Femur (tissue), 1 donor: Measurements from ENCODE around the gene ELMO1.
A peak's percentile ranks its signal among the peaks of the same experiment; 100 is the strongest.

Experiments used
- DNase-seq: peaks from one replicate; pipeline ENCODE4 v3.0.0-alpha.2; 2017

The ELMO1 gene

DNA sequence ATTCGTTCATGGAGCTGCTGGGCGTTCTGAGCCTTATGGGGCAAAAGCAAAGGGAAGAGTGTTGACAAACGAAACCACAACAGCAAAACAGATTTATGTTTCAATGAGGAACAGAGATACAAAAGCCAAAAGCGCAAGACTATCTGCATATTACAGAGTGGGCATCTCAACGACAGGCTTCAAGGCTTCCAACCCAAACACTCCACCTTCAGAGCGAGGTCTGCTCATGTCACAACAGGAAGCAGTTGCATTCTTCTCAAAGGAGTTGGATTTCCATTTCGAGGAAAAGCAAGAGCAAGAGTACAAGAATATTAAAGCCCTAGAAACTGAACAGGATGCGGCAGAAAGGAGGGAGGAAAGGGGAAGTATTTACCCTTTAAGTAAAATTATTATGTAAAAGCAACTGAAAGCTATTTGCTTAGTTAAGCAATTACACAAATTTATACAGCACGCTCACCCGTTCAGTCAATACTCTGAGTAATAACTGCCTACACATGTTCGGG lies 189.3 kb downstream of the ELMO1 start:
- DNase-seq = no peak

DNA sequence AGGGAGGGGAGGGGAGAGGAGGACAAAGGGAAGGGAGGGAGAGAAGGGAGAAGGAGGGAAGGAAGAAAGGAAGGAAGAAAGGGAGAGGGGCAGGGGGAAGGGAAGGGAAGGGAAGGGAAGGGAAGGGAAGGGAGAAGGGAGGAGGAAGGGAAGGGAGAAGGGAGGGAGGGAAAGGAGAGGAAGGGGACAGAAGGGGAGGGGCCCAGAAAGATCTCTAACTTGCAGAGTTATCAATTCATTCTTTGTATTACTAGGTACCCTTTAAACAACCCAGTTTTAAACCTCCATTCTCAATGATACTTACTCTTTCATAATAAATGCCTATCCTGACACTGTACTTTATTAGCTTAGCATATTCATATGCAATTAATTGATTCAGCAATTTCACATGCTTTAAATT lies 192.0 kb downstream of the ELMO1 start:
- no peak for DNase-seq

DNA sequence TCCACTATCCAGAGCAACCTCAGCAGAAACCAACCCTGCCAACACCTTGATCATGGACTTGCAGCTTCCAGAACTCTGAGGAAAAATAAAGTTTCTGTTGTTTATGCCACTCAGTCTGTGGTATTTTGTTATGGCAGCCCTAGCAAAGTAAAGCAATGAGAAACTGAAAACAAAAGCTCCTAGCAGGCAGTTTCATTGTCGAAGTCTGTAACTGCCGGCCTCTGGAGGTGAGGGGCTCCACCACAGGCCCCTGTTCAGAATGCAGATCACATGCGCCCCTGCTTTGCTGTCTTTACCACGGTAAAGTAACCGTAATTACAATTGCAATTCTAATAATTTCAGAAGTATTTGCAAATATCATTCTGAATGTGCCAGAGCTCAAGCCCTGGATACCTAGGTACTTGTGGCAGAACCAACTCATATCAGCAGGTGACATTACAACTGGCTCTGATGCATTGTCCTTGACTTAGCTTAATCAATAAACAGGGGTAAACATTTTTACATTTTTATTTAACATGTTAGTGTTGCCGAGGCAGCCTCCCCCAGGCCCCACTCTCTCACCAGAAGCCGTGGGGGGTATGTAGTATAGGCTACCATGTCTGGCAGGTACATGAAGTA lies 193.2 kb downstream of the ELMO1 start:
- DNase-seq = no peak

DNA sequence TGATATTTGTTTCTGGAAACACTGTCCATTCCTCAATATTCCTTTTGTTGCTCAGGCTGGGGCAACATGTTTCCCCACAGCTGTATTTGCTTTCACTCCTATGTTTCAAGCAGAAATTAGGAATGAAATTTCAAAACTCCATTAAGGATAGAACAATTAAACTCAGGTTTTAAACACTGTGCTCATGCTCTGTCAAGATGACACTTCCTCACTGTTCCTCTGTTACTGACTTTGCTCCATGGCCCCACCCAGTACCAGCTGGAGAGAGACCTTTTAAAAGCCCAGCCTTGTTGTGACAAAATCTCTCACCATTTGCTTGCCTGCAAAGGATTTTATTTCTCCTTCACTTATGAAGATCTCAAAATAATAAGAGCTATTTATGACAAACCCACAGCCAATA lies 197.4 kb downstream of the ELMO1 start:
- DNase-seq = no peak

DNA sequence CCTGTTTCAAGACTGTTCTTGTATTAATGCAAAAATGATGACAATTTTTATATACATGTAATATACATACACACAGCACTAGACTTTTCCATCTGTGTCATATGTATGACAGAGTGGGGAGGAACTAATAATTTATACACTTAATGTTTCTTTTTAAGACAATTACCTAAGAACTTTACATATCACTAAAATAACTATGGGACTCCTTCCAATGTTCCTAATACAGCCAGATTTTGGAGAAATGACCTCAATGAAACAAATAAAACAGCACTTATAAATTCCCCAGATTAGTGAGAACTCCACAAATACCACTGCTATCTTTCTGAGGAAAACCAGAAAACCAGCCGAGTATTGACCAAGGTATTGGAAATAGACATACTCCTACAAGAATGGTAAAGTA lies 199.4 kb downstream of the ELMO1 start:
- no peak for DNase-seq

DNA sequence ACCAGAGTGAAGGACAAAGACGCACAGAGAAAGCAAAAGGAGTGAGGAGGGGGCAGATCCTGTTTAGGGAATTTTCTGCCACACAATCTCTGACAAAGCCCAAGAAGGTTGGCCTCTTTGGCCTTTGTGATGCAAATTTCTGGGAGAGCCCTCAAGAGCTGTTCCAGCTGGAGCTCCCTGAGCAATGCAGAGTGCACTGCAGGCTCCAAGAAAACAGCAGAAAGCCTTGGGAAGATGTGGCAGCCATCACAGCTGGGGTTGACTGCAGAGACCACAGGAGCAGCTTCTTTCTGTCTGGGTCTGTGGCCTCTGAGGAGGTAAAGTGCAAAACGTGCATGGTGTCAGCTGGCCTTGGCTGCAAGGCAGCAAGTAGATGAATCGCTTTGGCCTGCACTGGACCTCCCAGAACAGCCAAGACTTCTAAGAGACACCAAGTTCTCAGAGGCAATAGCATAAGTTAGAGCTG lies 200.2 kb downstream of the ELMO1 start:
- peak; percentile 51 for DNase-seq

DNA sequence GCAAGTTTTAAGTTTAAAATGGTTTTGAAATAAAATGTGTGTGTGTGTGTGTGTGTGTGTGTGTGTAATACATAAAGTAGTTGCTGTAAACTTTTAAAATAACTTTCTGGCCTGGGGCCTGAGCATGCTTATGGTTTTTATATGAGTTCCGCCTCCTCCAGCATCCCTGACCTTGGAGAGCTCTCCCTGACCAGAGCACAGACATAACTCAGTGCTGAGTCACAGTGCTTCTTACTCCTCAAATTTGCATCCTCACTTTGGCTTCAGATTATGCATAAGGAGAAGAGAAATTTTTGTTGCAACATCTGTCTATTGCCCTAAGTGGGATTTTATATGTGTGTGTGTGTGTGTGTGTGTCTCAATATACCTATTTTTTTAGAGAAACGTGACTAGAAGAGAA lies 200.8 kb downstream of the ELMO1 start:
- DNase-seq = peak; percentile 75

DNA sequence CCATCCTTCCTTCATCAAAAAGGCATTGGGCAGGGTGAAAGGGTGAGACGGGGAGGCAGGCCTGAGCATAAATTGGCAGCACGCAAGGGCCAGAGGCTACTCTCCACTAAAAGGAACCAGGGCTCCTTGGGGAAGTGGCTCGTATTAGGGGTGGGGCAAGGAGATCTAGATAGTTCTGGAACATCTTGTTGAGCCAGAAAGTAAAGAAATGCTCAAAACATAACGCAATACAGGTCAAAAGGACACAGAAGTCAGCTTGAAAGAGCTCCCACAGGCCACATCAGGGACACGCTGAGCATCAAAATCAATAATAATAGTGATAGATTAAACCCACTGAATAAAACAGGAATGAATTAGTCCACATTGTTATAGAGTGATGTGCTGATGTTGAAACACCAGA lies 203.1 kb downstream of the ELMO1 start:
- DNase-seq = no peak

DNA sequence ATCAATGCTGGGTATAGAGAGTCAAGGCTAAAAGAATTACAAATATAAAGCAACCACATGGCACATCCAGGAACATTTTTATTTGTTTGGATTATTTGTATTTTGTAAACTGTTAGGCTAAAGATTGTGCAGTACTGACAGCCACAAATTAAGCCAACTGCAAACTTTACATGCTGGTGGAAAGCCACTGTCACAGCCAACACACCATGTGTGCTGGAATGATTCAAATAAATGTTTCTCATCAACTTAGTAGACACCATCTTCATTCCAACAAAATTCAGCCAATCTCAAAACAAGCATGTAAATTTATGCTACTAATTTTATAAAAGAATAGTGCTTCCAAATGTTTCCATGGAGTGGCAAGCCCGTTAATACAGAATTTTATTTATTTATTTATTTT lies 211.8 kb downstream of the ELMO1 start:
- DNase-seq = no peak

DNA sequence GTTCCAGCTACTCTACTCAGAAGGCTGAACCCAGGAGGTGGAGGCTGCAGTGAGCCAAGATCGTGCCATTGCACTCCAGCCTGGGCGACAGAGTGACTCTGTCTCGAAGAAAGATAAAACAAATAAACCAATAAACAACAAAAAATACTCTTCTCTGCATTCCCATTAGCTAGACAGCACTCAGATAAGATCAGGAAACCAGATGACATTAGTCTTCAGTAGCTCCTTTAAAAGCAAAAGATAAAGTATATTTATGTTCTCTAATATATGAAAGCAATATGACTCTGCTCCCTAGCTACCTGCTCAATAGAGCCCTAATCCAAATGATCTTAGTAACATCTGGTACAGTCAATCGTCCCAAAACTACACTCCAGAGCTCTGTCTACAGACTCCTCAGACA lies 212.9 kb downstream of the ELMO1 start:
- DNase-seq = no peak

DNA sequence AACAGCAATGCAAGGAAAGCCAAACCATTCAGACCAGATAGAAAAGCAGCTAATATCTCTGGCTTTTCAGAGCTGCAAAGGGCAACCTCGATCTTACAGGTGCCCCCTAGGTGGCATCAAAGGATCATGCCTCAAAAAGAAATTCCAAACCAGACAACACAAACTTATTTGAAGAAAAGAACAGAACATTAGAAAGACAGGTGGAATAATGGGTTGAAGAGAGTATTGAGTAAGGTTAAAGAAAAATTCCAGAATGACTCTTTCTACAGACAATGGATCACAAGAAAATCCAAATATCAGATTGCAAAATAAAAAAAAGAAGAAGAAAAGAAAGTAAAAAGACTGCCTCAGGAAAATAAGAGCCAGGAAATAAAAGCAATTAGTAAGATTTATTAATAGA lies 213.7 kb downstream of the ELMO1 start:
- DNase-seq = no peak

DNA sequence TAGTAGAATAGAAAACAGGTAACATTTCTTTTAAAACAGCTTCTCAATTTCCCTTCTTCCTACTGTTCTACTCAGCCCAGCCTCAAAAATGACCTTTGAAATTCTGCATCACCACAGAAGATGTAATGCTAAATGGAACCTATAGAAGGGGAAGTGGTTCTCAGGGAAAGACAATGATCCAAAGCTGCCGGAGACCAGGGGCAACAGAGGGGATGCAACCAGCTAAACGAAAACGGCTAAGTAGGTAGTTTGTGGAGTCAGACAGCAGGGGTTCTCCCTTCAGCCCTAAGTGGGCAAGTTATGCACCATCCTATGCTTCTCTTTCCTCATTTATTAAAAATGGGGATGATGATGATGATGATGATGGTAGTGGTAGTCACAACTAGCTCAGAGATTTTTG lies 214.3 kb downstream of the ELMO1 start:
- DNase-seq = no peak

DNA sequence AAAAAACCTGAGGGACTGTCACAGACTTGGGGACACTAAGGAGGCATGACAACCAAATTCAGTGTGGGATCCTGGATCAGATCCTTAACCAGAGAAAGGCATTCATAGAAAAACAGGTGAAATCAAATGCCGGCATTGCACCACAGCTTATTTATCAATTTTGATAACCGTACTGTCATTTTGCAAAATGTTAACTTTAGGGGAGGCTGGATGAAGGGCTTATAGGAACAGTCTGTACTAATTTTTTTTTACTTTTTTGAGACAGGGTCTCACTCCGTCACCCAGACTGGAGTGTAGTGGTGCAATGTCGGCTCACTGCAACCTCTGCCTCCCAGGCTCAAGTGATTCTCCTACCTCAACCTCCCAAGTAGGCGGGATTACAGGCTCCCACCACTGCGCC lies 217.1 kb downstream of the ELMO1 start:
- DNase-seq = no peak

DNA sequence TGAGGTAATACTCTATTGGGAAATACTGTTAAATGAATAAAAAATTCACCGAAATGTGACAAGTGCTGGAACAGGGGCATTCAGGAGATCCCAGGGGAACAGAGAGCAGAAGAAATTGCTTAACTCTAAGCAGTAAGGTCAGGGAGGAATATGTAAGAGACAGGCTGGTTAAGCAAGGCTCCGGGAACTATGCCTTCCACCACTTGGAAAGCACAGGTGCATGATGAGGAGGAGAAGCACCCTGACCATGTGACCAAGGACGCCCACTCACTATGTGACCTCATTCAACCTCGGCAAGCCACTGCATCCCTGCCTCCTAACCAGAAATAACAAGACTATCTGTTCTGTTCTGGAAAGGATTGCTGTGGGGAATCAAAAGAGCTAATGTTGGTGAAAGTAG lies 218.4 kb downstream of the ELMO1 start:
- DNase-seq = no peak

DNA sequence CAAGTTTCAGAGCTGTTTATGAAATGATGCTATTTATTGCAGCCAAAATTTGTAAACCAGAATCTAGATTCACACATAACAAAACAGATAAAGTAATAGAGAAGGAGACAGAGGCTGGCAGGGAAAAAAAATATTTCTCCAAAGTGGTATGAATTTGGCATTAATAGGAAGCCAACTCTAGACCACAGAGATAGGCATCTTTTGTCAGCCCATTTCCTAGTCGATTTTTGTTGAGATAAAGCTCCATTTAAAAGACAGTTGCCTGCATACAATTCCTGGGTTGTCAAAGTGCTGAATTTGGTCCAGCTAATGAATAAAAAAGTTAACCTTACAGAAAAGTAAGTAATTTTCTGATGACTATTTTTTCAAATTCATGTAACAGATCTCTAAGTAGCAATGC lies 219.3 kb downstream of the ELMO1 start:
- DNase-seq = no peak

DNA sequence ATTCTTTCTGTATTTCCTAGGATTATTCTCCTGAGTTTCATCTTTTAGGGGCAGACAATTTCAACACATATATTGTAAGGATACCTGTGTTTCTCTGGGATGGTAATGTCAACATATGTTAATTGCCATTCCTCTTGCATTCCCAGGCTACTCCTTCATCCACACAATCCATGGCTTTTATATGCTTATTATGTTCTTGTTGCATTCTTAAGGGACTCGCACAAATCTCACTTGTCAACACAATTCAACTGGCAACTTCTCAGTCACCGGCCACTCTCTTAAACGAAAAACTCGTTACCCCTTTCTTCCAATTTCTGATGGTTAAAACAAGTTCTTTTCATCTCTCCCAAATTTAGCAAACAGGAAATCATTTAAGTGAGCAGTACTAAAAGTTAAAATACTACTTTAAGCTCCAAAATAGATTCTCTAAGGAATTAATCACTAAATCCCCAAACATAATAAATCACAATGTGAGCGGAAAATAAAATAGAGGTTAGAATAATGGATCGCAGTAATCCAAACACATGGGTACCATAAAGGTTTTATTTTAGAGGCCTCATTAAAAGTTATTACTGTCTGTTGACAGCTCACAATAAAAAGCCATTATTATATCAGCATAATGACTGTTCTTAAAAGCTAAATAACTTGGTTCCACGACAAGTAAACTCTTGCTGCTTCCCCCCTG lies 223.2 kb downstream of the ELMO1 start:
- no peak for DNase-seq

DNA sequence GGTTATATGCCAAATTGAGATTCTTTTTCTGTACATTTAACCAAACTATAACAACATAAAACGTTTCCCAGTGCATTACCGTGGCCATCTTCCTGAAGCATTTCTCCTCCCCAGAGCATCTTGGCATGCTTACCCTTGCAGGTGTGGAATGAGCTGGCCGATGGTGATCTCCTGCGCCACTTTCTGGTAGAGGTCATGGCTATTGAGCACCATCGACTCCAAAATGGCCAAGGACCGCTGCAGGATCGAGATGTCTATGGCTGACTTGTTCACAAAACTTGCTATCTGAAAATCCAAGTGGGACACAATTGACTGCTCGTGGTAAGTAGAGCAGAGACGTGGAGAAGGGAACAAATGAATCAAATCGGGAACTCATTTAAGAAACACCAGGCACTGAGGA lies 223.9 kb downstream of the ELMO1 start:
- DNase-seq = no peak

DNA sequence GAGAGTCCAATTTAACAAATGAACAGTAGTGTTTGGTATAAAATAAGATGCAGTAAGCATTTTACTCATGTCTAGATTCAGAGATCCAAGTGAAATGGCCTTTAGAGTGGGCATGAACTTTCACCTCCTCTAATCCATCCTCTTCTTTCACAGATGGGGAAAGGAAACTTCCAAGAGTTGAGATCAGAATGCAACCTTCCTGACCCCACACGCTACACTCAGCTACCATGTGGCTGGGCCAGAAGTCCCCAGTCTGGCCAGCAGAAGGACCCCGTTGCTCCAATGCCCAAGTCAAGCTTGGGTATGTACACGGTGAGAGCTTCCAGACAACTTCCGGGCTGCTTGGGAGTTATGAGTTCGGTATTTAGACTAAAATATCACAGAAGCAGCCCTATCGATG lies 228.0 kb downstream of the ELMO1 start:
- no peak for DNase-seq

DNA sequence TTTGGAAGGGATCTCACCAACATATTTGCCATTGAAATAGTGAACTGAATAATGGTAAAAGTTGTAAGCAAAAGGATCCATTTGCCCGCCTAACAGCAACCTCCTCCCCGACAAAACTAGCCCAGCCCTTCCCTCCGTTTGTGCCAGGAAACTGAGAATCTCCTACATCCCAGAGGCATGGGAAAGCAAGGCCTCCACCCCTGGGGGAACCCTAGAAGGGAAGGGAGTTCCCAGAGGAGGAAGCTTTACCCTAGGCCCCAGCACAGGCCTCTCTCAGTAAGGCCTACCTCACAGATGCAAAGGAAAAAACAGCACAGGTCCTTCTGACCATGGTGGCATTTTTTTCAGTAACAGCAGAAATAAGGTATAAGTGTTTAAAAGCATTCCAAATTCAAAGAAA lies 229.7 kb downstream of the ELMO1 start:
- DNase-seq = no peak

DNA sequence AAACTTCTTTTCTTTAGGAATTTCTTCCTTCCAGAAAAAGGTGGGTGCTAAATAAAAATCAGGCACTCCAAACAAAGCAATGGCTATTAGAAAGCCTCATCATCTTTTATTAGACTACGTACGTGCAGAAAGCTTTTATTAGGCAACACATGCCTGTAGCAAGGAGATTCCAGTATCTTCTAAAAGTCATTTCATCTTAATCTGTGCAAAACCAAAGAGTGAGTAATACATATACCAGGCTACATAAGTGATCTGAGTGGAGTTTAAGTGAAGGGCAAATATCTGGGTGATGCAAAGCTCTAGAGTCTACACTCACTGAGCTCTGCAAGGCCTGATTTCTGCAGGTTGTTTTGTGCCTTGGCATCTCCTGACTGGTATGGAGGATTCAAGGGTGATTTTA lies 231.7 kb downstream of the ELMO1 start:
- DNase-seq = no peak

DNA sequence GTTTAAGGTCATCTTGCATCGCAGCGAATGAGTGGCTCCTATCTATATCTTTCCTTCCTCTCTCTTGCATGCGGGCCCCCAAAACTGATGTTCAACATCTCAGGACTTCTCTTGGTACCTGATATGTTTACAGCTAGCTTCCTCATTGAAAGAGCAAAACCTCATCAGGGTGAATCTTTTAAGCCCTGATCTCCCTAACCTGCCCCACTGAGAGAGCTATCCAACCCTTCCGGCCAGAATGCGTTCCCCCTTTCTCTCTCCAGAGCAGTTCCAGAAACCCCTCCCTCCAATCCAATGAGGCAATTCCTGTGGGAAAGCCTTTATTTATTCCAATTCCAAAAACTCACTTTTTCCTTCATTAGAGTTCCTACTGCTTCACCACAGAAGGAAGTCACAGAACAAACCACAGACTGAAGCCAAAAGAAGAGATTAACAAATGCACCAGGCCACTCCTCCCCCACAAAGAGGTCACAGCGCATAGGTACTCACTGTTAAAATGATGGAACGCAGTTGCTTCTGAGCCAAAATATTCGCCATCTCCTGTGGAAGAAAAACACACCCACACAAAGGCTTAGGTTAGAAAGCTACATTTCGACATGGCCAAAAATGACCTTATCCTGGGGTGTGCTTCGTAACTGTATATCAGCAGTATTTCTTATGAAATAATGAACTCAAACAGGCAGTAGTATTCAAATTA lies 232.4 kb downstream of the ELMO1 start:
- DNase-seq = no peak

DNA sequence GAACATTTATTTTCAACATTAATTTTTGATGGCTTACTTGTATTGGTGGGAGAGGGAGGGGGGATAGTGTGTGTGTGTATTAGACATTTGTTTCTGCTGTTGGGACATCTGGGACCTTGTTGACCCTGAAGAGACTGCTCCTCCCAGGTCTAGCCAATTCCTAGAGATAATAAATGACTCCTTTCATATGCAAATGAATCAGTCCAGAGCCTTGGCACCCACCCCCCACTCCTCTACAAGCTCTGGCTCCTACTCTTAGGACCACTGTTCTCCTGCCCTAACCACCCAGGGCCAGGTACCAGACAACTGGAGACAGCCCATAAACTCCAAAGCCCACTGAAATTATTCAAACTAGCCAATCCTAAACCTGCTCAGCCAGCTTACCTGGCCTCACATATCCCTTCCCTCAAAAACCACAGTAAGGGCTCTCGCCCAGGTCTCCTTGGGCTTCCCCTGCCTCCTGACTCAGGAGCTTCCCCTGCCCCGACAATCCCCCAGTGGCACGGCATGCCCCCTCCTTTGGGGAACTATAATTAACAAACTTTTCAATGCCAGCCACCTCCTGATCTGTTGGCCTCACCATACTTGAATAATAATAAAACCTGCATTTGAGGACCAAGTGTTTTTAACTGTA lies 233.3 kb downstream of the ELMO1 start:
- DNase-seq = no peak

DNA sequence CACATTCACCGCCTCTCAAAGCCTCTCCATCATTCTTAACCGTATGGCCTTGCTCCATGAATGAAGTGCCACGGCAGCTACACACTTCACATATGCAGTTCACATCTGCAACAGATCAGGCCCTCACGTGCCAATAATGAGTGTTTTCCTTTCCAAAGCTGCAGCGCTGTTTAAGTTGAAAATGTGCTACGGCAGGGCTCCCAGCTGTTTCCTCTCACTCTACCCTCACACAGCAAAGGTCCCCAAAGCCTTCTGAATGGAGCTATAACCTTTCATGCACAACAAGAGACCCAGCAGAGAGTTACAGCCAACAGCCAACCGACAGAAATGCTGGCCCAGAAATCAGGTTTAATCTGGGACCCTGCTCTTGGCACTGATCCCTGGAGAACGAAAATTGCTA lies 236.1 kb downstream of the ELMO1 start:
- peak; percentile 89 for DNase-seq

DNA sequence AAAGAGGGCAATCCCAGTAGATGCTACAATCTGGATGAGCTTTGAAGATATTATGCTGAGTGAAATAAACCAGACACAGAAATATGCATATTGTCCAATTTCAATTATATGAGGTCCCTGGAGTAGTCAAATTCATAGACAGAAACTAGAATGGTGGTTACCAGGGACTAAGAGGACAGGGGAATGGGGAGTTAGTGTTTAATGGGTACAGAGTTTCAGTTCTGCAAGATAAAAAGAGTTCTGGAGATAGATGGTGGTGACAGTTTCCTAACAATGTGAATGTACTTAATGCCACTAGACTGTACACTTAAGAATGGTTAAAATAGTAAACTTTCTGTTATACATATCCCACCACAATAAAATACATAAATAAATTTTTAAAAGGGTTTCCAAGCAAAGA lies 236.6 kb downstream of the ELMO1 start:
- DNase-seq = no peak
